ENCODE measurements around the gene ENTHD1.
"Not testable (repeated sequence)": the region's sequence is repeated elsewhere in the genome, so short reads cannot be mapped to it uniquely, and the experiment has no call there.

Gene ENTHD1

GRCh38 chr22:39897841-39898240 is 4.3 kb upstream of the ENTHD1 start:
- DNase-seq, result no peak

GRCh38 chr22:39896313-39896996 is 2.9 kb upstream of the ENTHD1 start:
- no peak for DNase-seq

- no peak for DNase-seq
Measured at GRCh38 chr22:39895682-39896081, 2.1 kb upstream of the ENTHD1 start.

- DNase-seq, result no peak
Measured at GRCh38 chr22:39894554-39895092, 1.1 kb upstream of the ENTHD1 start.

- not testable (repeated sequence) for DNase-seq
Measured at GRCh38 chr22:39889924-39890323, 3.6 kb downstream of the ENTHD1 start.

GRCh38 chr22:39883057-39883456 is 10.5 kb downstream of the ENTHD1 start:
- no peak for DNase-seq

- no peak for DNase-seq
Measured at GRCh38 chr22:39880722-39881121, 12.8 kb downstream of the ENTHD1 start.

- DNase-seq, result no peak
Measured at GRCh38 chr22:39877079-39877845, 16.3 kb downstream of the ENTHD1 start.

GRCh38 chr22:39875176-39875885 is 18.2 kb downstream of the ENTHD1 start:
- not testable (repeated sequence) for DNase-seq

- DNase-seq, result no peak
Measured at GRCh38 chr22:39873965-39874364, 19.6 kb downstream of the ENTHD1 start.

GRCh38 chr22:39872548-39872947 is 21.0 kb downstream of the ENTHD1 start:
- no peak for DNase-seq

- DNase-seq, result no peak
Measured at GRCh38 chr22:39871008-39871798, 22.4 kb downstream of the ENTHD1 start.

GRCh38 chr22:39869797-39870196 is 23.8 kb downstream of the ENTHD1 start:
- not testable (repeated sequence) for DNase-seq

GRCh38 chr22:39868741-39869140 is 24.8 kb downstream of the ENTHD1 start:
- no peak for DNase-seq

GRCh38 chr22:39859903-39860588 is 33.5 kb downstream of the ENTHD1 start:
- DNase-seq, result peak; percentile 54

- no peak for DNase-seq
Measured at GRCh38 chr22:39856588-39856987, 37.0 kb downstream of the ENTHD1 start.

GRCh38 chr22:39852799-39853198 is 40.8 kb downstream of the ENTHD1 start:
- DNase-seq, result no peak

GRCh38 chr22:39851606-39852315 is 41.8 kb downstream of the ENTHD1 start:
- DNase-seq, result no peak

GRCh38 chr22:39847477-39847876 is 46.1 kb downstream of the ENTHD1 start:
- DNase-seq, result no peak

- DNase-seq, result not testable (repeated sequence)
Measured at GRCh38 chr22:39846539-39846938, 47.0 kb downstream of the ENTHD1 start.

GRCh38 chr22:39845529-39845928 is 48.0 kb downstream of the ENTHD1 start:
- no peak for DNase-seq

Measured in activated CD4-positive, alpha-beta T cell treated with anti-CD3 and anti-CD28 coated beads, Interleukin-2, Interleukin-6, amounts not matched to agents 100 ng/mL and 50 ng/mL, durations not matched to agents 16 hours and 8 hours (primary cell).